H9 (cell line): ENCODE results near the gene OGFR. TPM values are rescaled to one million over a fixed set of nuclear protein-coding genes. Genes with fewer than 3 reads are reported as not detected.

Source experiments
- DNase-seq: peaks from one replicate; pipeline ENCODE4 v3.0.0-alpha.2; 2017
- H2AFZ ChIP-seq: one replicate; pipeline ENCODE4 v1.6.1; 2013; ENCODE audit warnings: mild to moderate bottlenecking, low read length, control low read depth, moderate library complexity
- H2AK5ac ChIP-seq: 2 replicates; pipeline ENCODE4 v1.6.1; 2013; ENCODE audit warnings: low read length, control low read depth, mixed read lengths; ENCODE audit not compliant: insufficient read length
- H2BK120ac ChIP-seq: one replicate; pipeline ENCODE4 v1.6.1; 2013; ENCODE audit warnings: low read depth, mild to moderate bottlenecking, low read length, control low read depth, inconsistent platforms; ENCODE audit not compliant: poor library complexity, severe bottlenecking
- H2BK12ac ChIP-seq: 2 replicates; pipeline ENCODE4 v1.6.1; 2013; ENCODE audit warnings: low read length, control low read depth, mixed read lengths, low read depth; ENCODE audit not compliant: insufficient read length
- H2BK15ac ChIP-seq: 2 replicates; pipeline ENCODE4 v1.6.1; 2013; ENCODE audit warnings: low read depth, low read length, control low read depth
- H2BK20ac ChIP-seq: one replicate; pipeline ENCODE4 v1.6.1; 2013; ENCODE audit warnings: low read depth, mild to moderate bottlenecking, low read length, control low read depth, inconsistent platforms; ENCODE audit not compliant: poor library complexity, severe bottlenecking
- H2BK5ac ChIP-seq: 2 replicates; pipeline ENCODE4 v1.6.1; 2013; ENCODE audit warnings: low read length, control low read depth, mixed read lengths; ENCODE audit not compliant: insufficient read length
- H3K14ac ChIP-seq: 2 replicates; pipeline ENCODE4 v1.6.1; 2013; ENCODE audit warnings: low read length, control low read depth; ENCODE audit not compliant: insufficient read depth
- H3K18ac ChIP-seq: 2 replicates; pipeline ENCODE4 v1.6.1; 2013; ENCODE audit warnings: low read depth, mild to moderate bottlenecking, mixed read lengths, low read length, control low read depth; ENCODE audit not compliant: insufficient read length
- H3K23ac ChIP-seq: 2 replicates; pipeline ENCODE4 v1.6.1; 2013; ENCODE audit warnings: low read length, control low read depth, mixed read lengths, low read depth; ENCODE audit not compliant: insufficient read length
- H3K23me2 ChIP-seq: 2 replicates; pipeline ENCODE4 v1.6.1; 2013; ENCODE audit warnings: low read depth, mild to moderate bottlenecking, mixed read lengths, low read length, control low read depth; ENCODE audit not compliant: insufficient read length, poor library complexity, severe bottlenecking
- H3K27ac ChIP-seq: 2 replicates; pipeline ENCODE4 v1.5.1; 2013; ENCODE audit warnings: low read length, control low read depth, mixed read lengths, low read depth; ENCODE audit not compliant: insufficient read length
- H3K27me3 ChIP-seq: 2 replicates; pipeline ENCODE4 v1.6.1; 2013; ENCODE audit warnings: low read length, control low read depth, inconsistent platforms; ENCODE audit not compliant: insufficient read depth
- H3K4ac ChIP-seq: 2 replicates; pipeline ENCODE4 v1.6.1; 2013; ENCODE audit warnings: low read depth, mild to moderate bottlenecking, control low read depth, inconsistent platforms, low read length, moderate library complexity
- H3K4me1 ChIP-seq: 2 replicates; pipeline ENCODE4 v1.6.1; 2013; ENCODE audit warnings: low read length, control low read depth, inconsistent platforms; ENCODE audit not compliant: insufficient read depth
- H3K4me2 ChIP-seq: 2 replicates; pipeline ENCODE4 v1.6.1; 2013; ENCODE audit warnings: low read length, control low read depth, mixed read lengths; ENCODE audit not compliant: insufficient read length, insufficient read depth
- H3K56ac ChIP-seq: 2 replicates; pipeline ENCODE4 v1.6.1; 2013; ENCODE audit warnings: low read depth, mild to moderate bottlenecking, mixed read lengths, low read length, control low read depth; ENCODE audit not compliant: insufficient read length
- H3K79me1 ChIP-seq: 2 replicates; pipeline ENCODE4 v1.6.1; 2013; ENCODE audit warnings: low read depth, mild to moderate bottlenecking, moderate library complexity, low read length, control low read depth, inconsistent platforms; ENCODE audit not compliant: insufficient read depth, poor library complexity, severe bottlenecking
- H3K79me2 ChIP-seq: 2 replicates; pipeline ENCODE4 v1.6.1; 2013; ENCODE audit warnings: low read length, control low read depth, inconsistent platforms; ENCODE audit not compliant: insufficient read depth
- H3K9ac ChIP-seq: 2 replicates; pipeline ENCODE4 v1.6.1; 2013; ENCODE audit warnings: low read length, control low read depth, mixed read lengths; ENCODE audit not compliant: insufficient read length; ENCODE audit errors: extremely low read depth
- H3K9me3 ChIP-seq: one replicate; pipeline ENCODE4 v1.6.1; 2013; ENCODE audit warnings: low read depth, low read length, inconsistent platforms; ENCODE audit not compliant: control insufficient read depth
- H3T11ph ChIP-seq: one replicate; pipeline ENCODE4 v1.6.1; 2013; ENCODE audit warnings: mild to moderate bottlenecking, low read length, control low read depth, inconsistent platforms
- H4K20me1 ChIP-seq: one replicate; pipeline ENCODE4 v1.6.1; 2013; ENCODE audit not compliant: control insufficient read depth, insufficient read length, insufficient read depth
- H4K5ac ChIP-seq: 2 replicates; pipeline ENCODE4 v1.6.1; 2013; ENCODE audit warnings: low read depth, mild to moderate bottlenecking, mixed read lengths, low read length, control low read depth; ENCODE audit not compliant: insufficient read length
- H4K8ac ChIP-seq: replicated peaks from 2 replicates; pipeline ENCODE4 v1.6.1; 2013; ENCODE audit warnings: low read length, control low read depth, mixed read lengths, low read depth; ENCODE audit not compliant: insufficient read length
- H4K91ac ChIP-seq: 2 replicates; pipeline ENCODE4 v1.6.1; 2013; ENCODE audit warnings: low read depth, mild to moderate bottlenecking, moderate library complexity, mixed read lengths, low read length, control low read depth; ENCODE audit not compliant: insufficient read length
- H3K27ac Mint-ChIP-seq, 3 experiments: 2 replicates in 2 of 3; 3 replicates in 1 of 3; pipeline ENCODE4 v1.8.0; 2020 to 2021; ENCODE audit warnings: mixed read lengths in 3 of 3, mild to moderate bottlenecking in 1 of 3, moderate library complexity in 1 of 3
- H3K27me3 Mint-ChIP-seq: 2 replicates; pipeline ENCODE4 v1.8.0; 2021; ENCODE audit warnings: low read depth, mild to moderate bottlenecking, moderate library complexity, mixed read lengths
- H3K36me3 Mint-ChIP-seq, 3 experiments: 2 replicates in 2 of 3; 3 replicates in 1 of 3; pipeline ENCODE4 v1.8.0; 2020 to 2021; ENCODE audit warnings: low read depth in 3 of 3, mixed read lengths in 3 of 3; ENCODE audit not compliant: insufficient read depth in 1 of 3
- H3K4me1 Mint-ChIP-seq, 2 experiments: 2 replicates each; pipeline ENCODE4 v1.8.0; 2020; ENCODE audit warnings: mixed read lengths in 2 of 2
- H3K4me3 Mint-ChIP-seq, 2 experiments: 2 replicates in 1 of 2; 3 replicates in 1 of 2; pipeline ENCODE4 v1.8.0; 2020 to 2021; ENCODE audit warnings: mild to moderate bottlenecking in 2 of 2, mixed read lengths in 2 of 2, moderate library complexity in 1 of 2
- H3K9me3 Mint-ChIP-seq, 2 experiments: 2 replicates in 1 of 2; 3 replicates in 1 of 2; pipeline ENCODE4 v1.8.0; 2020; ENCODE audit warnings: mild to moderate bottlenecking in 2 of 2, mixed read lengths in 2 of 2, moderate library complexity in 1 of 2
- WGBS: extraction: QIAGEN DNeasy Blood & Tissue Kit; methylation state at CpG from one replicate; pipeline ENCODE4 v1.1.7; 2013; ENCODE audit warnings: missing lambda C conversion rate, low lambda C conversion rate, mixed read lengths; ENCODE audit not compliant: insufficient read length; ENCODE audit errors: extremely low coverage; 5-methylcytosine and 5-hydroxymethylcytosine counted together
- total RNA-seq: library from RNA; stranded (reverse); gene quantifications from 2 replicates; pipeline ENCODE4 v1.2.1, GENCODE V29; 2021
- TF ChIP-seq, protein P1 (sequence below): fragments of 200-600 bp; sonication (generic); conservative IDR thresholded peaks from 3 replicates; pipeline ENCODE4 v1.8.0; 2021; ENCODE audit warnings: antibody characterized with exemption, mild to moderate bottlenecking

The OGFR gene
- total RNA-seq, 1 experiment from 2014 or later: 33.1 TPM

DNA sequence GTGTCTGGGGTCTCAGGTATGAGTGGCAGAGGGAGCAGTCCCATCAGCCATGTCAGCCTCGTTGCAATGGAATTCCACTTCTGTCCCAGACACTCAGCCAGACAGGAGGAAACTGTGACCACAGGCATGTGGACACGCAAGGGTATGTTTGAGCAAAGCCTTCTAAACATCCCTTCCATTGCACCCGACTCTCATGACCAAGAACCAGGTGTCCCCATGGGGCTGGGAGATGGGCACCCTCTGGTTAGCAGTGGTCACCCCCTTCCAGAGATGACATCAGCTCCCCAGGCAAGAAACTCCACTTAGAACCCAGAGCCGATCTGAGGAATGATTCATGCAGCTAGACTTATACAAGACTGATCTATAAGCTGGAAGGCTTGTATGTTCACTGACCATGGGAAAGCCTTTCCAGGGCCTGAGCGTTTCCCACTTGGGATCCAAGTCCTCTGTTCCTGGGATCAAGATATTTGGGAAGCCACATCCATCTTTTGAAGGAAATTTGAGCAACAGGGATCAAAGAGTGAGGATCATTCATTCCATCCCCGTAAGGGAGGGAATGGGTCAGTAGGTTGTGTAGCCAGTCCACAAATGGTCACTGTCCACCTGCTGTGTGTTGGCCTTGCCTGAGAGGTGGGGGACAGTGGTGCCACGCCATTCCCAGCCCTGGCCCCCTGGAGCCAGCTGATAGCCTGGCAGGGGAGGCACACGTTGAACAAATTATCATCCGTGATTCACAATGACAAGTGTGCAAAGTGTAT is 12.3 kb upstream of the OGFR start:
- Histone ChIP-seq H3K14ac (no peak overlapping the region), H2AFZ (no peak overlapping the region), H2BK20ac (no peak overlapping the region), H2BK120ac (no peak overlapping the region), H3K23me2 (peaks cover 4% of the 10 kb centered on the region), H3K4me1 (no peaks in the 10 kb centered on the region), H3K4me2 (no peak overlapping the region), H3K9me3 (no peaks in the 10 kb centered on the region), H3K79me2 (no peaks in the 10 kb centered on the region), H2BK5ac (no peak overlapping the region), H3K79me1 (no peaks in the 10 kb centered on the region), H3K4ac (no peak overlapping the region), H3K9ac (no peak overlapping the region), H4K5ac (no peak overlapping the region), H3T11ph (no peak overlapping the region), H2BK12ac (no peak overlapping the region), H4K8ac (no peak overlapping the region), H3K23ac (no peak overlapping the region), H2BK15ac (no peak overlapping the region), H3K56ac (no peak overlapping the region), H3K27ac (no peak overlapping the region), H2AK5ac (no peak overlapping the region), H4K91ac (no peak overlapping the region), H3K18ac (no peak overlapping the region), H3K27me3 (no peaks in the 10 kb centered on the region), H4K20me1 (no peaks in the 10 kb centered on the region)
- DNase-seq: no peak
- Mint-ChIP-seq H3K4me1 (peaks cover 9 to 20% of the 10 kb centered on the region in 2 experiments), H3K4me3 (no peak overlapping the region), H3K36me3 (no peaks in the 10 kb centered on the region; a peak in 1 of 7 replicates), H3K27ac (no peak overlapping the region), H3K27me3 (peaks cover 39% of the 10 kb centered on the region), H3K9me3 (no peaks in the 10 kb centered on the region; a peak in 1 of 5 replicates)
- TF ChIP-seq, protein P1, sequence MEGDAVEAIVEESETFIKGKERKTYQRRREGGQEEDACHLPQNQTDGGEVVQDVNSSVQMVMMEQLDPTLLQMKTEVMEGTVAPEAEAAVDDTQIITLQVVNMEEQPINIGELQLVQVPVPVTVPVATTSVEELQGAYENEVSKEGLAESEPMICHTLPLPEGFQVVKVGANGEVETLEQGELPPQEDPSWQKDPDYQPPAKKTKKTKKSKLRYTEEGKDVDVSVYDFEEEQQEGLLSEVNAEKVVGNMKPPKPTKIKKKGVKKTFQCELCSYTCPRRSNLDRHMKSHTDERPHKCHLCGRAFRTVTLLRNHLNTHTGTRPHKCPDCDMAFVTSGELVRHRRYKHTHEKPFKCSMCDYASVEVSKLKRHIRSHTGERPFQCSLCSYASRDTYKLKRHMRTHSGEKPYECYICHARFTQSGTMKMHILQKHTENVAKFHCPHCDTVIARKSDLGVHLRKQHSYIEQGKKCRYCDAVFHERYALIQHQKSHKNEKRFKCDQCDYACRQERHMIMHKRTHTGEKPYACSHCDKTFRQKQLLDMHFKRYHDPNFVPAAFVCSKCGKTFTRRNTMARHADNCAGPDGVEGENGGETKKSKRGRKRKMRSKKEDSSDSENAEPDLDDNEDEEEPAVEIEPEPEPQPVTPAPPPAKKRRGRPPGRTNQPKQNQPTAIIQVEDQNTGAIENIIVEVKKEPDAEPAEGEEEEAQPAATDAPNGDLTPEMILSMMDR: no peak
- WGBS: no CpG with 5 or more reads among the region's 9 CpGs
